ENCODE results near the gene DICER1.

DICER1 gene

DNA sequence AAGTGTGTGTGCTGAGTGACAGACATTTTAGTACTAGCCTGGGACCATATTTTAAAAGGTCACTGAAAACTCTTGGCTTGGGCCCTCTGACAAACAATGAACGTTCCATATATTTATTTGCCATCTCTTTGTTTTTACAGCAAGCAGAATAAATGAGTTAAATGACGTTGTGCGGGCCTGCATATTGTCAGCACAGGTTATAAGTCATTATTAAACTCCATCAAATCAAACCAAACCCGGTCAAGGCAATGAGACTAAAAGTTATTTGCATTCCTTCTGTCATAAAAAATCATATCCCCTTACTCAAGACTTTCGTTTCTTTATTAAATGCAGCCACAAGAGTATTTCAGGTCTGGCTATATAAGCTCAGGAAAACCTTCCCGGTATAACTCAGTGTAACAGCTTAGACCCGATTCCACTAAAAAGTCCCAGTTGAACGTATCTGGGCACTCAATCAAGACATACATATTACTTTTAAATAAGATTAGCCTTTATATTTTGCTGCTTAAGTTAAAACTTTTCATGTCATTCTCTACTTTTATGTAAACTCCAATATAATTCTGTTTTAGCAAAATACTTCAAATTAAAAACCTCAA is 84.9 kb downstream of the DICER1 start:
- no peak for DNase-seq

DNA sequence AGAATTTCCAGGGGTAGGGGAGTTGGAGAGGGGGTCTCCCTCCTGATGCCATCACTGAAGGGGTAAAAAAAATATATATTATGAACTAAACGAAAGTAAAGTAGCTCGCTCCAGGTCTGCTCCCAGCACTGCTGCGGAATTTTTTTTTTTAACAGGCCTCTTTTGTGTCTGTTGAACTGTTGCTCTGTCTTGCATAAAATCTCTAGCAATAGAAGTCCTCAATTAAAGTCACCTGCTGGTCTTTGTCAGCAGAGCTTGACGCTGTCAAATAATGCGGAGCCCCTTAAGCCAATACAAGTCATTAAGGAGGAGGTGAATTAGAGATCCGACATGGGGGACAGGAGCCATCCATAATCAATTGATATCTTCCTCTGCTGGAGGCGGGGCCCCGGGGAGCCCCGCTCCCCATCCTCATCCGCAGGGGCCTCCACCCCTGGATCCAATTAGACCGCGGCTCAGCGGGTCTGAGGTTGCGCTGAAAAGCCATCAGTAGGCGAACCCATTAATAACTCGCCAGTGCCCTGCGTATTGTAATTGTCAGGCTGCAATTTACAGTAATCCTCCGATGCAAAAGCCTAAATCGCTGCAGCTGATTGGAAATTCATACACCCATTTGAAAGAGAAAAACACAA is 85.6 kb downstream of the DICER1 start:
- no peak for DNase-seq

DNA sequence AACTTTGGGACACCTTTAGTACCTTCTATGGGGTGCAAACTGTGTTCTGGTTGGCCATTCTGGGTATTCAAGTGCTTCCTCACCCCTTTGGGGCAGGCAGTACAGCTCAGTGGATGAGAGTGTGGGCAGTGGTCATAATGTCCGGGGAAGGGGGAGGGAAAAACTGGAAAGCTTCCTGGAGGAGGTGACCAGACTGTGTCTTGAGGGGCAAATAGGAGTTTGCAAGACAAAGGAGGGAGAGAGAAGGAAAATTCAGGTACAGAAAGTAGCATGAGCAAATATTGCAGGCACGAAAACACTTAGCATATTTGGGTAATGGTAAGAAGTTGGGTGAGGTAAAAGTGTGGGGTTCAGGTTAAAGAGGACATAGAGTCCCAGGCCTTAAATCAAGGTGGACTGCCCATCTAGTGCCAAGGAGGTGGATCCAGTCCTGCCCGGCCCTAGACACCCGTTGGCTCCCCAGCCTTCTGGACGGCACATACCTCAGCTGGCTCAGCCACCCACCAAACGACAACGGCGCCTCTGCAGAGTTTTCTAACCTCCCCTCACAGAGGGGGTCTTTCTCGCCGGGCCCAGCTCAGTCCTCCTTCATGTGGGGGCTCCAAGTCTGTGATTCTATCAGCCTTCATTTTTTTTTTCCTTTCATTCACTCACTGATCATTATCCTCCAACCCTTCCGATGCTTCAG is 86.4 kb downstream of the DICER1 start:
- DNase-seq, result no peak

DNA sequence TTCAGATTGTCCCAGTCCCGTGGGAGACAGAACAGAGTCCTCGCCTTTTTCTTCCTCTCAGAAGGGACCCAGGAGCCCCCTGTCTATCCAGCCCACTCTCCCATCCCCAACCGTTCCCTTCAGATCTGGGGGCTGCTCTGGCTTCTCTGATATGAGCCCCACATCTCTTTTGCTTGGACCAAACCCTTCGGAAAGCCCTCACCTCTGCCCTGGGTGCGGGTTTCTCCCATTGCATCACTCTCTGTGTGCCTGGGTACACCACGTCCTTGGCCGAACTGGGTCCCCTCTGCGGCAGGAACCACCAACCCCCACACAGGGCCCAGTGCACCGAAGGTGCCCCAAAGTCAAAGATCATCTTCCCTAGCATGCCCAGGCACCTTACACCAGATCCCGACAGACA is 87.8 kb downstream of the DICER1 start:
- DNase-seq, result no peak

DNA sequence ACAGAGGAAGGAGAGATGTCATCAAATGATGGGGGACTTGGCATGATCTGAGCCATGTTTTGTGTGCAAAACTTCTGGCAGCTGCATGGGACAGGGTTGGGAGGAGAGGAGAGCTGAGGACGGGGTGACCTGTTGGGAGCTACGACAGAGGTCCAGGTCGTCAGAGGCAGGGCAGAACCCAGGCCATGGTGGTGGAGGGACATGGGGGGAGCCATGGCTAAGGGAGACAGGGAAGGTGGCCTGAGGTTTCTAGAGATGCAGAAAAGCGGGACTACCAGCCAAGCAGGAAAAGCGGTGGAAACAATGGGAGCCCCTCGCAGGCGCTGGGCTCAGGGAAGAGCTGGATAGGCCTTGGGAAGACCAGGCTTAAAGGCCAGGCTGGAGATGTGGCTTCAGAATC is 88.3 kb downstream of the DICER1 start:
- DNase-seq, result no peak

GRCh38 chr14:95068521-95068920 is 88.8 kb downstream of the DICER1 start:
- no peak for DNase-seq

GRCh38 chr14:95068080-95068479 is 89.2 kb downstream of the DICER1 start:
- DNase-seq, result no peak

- DNase-seq, result no peak
These were observed 89.8 kb downstream of the DICER1 start for GRCh38 chr14:95067526-95067925.

DNA sequence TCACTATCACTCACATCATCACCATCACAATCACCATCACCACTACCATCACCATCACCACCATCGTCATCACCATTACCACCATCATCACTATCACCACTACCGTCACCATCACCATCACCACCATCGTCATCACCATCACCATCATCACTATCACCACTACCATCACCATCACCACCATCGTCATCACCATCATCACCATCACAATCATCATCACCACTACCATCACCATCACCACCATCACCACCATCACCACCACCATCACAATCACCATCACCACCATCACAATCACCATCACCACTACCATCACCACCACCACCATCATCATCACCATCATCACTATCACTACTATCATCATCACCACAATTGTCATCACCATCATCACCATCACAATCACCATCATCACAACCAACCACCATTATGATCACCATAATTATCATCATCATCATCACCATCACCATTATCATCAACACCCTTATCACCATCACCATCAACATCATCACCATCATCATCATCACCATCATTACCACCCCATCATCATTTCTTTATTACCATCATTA is 90.8 kb downstream of the DICER1 start:
- DNase-seq, result no peak

DNA sequence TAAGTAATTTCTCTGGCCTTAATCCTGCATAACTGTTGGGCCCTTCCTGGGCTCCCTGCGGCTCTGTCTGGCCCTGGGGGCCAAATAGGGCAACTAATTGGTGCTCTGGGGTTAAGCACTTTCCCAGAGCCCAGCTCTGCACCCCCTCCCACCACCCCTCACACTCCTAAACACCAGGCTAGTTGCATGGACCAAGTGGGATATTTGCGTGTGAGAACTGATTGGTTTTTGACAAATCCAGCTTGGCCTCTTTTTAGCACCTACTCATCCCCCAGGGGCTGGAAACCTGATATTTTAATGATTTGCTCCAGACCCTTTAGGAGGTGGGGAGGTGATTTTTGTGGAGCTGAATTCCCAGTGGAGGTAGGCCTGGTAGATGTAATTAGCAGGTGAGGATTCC is 91.9 kb downstream of the DICER1 start:
- DNase-seq, result no peak

- no peak for DNase-seq
These were observed 92.6 kb downstream of the DICER1 start for GRCh38 chr14:95064734-95065133.

GRCh38 chr14:95064256-95064655 is 93.1 kb downstream of the DICER1 start:
- no peak for DNase-seq

- DNase-seq, result no peak
These were observed 93.9 kb downstream of the DICER1 start for GRCh38 chr14:95063391-95063790.

- DNase-seq, result no peak
These were observed 94.4 kb downstream of the DICER1 start for GRCh38 chr14:95062946-95063345.

GRCh38 chr14:95062220-95062619 is 95.1 kb downstream of the DICER1 start:
- no peak for DNase-seq

- no peak for DNase-seq
These were observed 95.8 kb downstream of the DICER1 start for GRCh38 chr14:95061317-95062093.

- no peak for DNase-seq
These were observed 98.2 kb downstream of the DICER1 start for GRCh38 chr14:95059126-95059525.

DNA sequence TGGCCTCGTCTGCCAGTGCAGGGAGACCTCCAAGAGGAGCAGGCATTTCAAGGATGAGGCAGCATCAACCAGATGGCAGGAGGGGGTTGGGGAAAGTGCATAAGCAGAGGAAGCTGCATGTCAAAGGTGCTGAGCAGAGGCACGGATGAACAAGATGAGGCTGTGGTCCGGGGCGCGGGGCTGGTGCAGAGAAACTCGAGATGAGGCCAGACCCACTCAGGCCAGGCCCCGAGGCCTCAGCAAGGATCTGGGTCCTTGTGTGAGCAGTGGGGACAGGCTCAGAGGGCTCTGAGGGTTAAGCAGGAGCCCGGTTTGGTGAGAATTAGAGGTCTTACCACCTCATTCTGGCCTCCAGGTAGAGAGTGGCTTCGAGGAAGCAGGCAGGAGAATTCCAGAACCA is 98.8 kb downstream of the DICER1 start:
- DNase-seq, result no peak

DNA sequence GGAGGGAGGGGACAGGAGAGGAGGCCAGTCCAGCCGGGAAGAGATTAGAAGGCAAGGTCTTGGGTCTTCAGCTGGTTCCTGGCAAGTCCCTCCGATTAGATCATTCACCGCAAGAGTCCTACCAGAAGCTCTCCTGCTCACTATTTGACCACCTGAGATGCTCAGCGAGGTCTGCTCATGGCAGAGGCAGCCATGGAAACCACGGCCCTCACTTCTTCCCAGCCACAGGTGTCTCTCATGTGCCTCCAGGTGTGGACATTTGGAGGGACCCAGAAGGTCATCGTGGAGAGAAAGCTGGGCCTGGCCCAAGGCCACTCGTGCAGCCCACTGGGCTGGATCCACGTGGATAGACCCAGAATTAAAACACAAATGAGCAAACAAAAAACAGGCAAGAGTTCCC is 99.5 kb downstream of the DICER1 start:
- no peak for DNase-seq

DNA sequence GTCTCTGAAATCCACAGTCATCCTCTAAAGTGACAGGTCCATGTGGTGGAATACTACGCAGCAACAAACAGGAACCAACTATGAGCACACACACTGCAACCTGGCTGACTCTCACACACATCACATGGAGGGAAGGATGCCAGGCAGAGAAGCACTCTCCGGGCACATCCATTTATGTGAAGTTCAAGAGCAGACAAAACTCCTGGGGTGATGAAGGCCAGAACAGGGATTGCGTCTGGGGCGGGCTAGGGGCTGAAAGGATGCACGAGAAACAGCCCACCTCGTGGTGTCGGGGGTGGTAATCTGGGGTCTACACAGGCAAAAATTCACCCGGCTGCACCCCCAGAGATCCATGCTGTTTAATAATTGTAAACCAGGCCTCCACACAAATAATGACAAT is 100.2 kb downstream of the DICER1 start:
- DNase-seq, result no peak

DNA sequence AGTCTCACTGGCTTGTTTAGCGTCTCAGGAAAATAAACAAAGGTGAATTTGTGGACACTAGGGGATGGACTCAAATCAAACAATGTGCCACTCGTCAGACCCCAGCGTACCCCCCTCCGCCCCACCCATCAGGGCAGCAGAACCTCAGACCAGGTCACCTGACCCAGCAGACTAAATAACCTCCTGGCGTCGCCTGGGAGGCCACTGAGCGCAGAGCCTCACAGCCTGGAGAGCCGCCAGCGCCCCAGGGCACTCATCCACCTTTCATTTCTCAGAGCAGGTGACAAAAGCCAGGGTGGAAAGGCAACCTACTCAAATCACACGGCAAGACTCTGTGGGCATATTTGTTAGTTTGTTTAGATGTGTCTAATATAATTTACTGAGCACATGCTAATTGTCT is 100.9 kb downstream of the DICER1 start:
- no peak for DNase-seq

DNA sequence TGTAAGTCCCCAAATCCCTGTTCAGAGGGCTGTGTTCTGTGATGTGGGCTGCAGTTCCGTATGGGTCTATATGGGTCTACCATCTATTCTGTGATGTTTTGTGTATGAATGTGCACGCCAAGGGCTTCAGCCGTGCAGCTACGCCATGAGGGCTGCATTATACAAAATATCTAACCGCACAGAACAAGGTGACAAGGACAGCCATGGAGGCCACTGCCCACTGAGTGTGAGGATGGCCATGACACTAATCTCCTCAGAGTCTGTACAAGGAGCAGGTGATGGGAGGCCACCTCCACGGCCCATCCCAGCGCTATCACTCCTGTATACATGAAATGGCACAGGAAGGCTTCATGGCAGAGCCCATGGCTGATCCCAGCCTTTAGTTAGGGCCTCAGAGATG is 102.0 kb downstream of the DICER1 start:
- DNase-seq, result no peak

Measured in NCI-H2227 treated with DMSO at 0.1 percent for 48 hours (cell line).